ENCODE results near the gene PARD6G. TPM values are rescaled to one million over a fixed set of nuclear protein-coding genes. Genes with fewer than 3 reads are reported as not detected.

PARD6G gene
- total and polyA plus RNA-seq, 2 experiments from 2014 or later: 6.9 to 18.5 TPM

GRCh38 chr18:80244167-80244566, 3.1 kb downstream of the PARD6G start:
- no peak overlapping the region for H3K27ac ChIP-seq (ENCODE audit: low read depth)
- DNase-seq (ENCODE audit: low spot score) (no peak), ATAC-seq (no peak)
- Mint-ChIP-seq H3K27me3 (ENCODE audit: insufficient read depth, low read depth, poor library complexity) (peaks cover 9% of the 10 kb centered on the region), H3K4me1 (peaks cover 15% of the 10 kb centered on the region; the same call in 2 of the 3 replicates), H3K9me3 (no peaks in the 10 kb centered on the region), H3K27ac (no peak overlapping the region), H3K36me3 (ENCODE audit: low read depth) (no peaks in the 10 kb centered on the region), H3K4me3 (no peak overlapping the region)
- H3K36me3 ChIP-seq (ENCODE audit: insufficient read depth): no peaks in the 10 kb centered on the region
- H3K4me1 ChIP-seq (ENCODE audit: insufficient read depth): no peaks in the 10 kb centered on the region
- no peak overlapping the region for H2AFZ ChIP-seq
- H3K4me2 ChIP-seq: no peak overlapping the region
- H3K4me3 ChIP-seq: no peak overlapping the region
- H3K79me2 ChIP-seq (replicated peaks; ENCODE audit: insufficient read depth): peaks cover 3% of the 10 kb centered on the region; the same call in 1 of the 2 replicates
- TF ChIP-seq JUNB (IDR thresholded peaks at IDR 0.05; ENCODE audit: unreplicated experiment): no peak
- peaks cover 12% of the 10 kb centered on the region for H3K27me3 ChIP-seq (ENCODE audit: insufficient read depth)
- no peaks in the 10 kb centered on the region for H3F3A ChIP-seq (replicated peaks; ENCODE audit: low read depth)
- H3K9me2 ChIP-seq (ENCODE audit: insufficient read depth): no peaks in the 10 kb centered on the region
- peaks cover 7% of the 10 kb centered on the region; the same call in 1 of the 2 replicates for H4K20me1 ChIP-seq (replicated peaks; ENCODE audit: insufficient read depth)

- Mint-ChIP-seq H3K9me3 (0 out of 3 replicates have a peak, but pooled peaks cover under 1% of the 10 kb centered on the region), H3K4me1 (peaks cover 15% of the 10 kb centered on the region; the same call in 2 of the 3 replicates), H3K36me3 (ENCODE audit: low read depth) (0 out of 3 replicates have a peak, but pooled peaks cover 1% of the 10 kb centered on the region), H3K27ac (no peak overlapping the region), H3K27me3 (ENCODE audit: insufficient read depth, low read depth, poor library complexity) (peaks cover 9% of the 10 kb centered on the region), H3K4me3 (no peak overlapping the region)
- no peak for DNase-seq (ENCODE audit: low spot score)
- Histone ChIP-seq H3K4me2 (no peak overlapping the region), H3F3A (replicated peaks; ENCODE audit: low read depth) (no peaks in the 10 kb centered on the region), H4K20me1 (replicated peaks; ENCODE audit: insufficient read depth) (peaks cover 7% of the 10 kb centered on the region; the same call in 1 of the 2 replicates), H3K27me3 (ENCODE audit: insufficient read depth) (peaks cover 11% of the 10 kb centered on the region), H3K4me3 (no peak overlapping the region), H3K27ac (ENCODE audit: low read depth) (no peak overlapping the region), H3K36me3 (ENCODE audit: insufficient read depth) (no peaks in the 10 kb centered on the region), H3K4me1 (ENCODE audit: insufficient read depth) (no peaks in the 10 kb centered on the region), H3K9me2 (ENCODE audit: insufficient read depth) (no peaks in the 10 kb centered on the region), H3K79me2 (replicated peaks; ENCODE audit: insufficient read depth) (peaks cover 5% of the 10 kb centered on the region; the same call in 1 of the 2 replicates), H2AFZ (no peak overlapping the region)
- no peak for ATAC-seq
- TF ChIP-seq CTCF (conservative IDR thresholded peaks at IDR 0.05; ENCODE audit: low read depth in 2 of 2): no peak
- no peak for TF ChIP-seq ETS1 (IDR thresholded peaks at IDR 0.05)
- no peak for TF ChIP-seq POLR2AphosphoS5 (IDR thresholded peaks at IDR 0.05; ENCODE audit: low read depth)
- no peak for TF ChIP-seq STAT1 (IDR thresholded peaks at IDR 0.05; ENCODE audit: unreplicated experiment)
- no peak for TF ChIP-seq ZNF331 (CRISPR knock-in tag; IDR thresholded peaks at IDR 0.05; ENCODE audit: low read depth)
- TF ChIP-seq EZH2phosphoT487 (IDR thresholded peaks at IDR 0.05; ENCODE audit: unreplicated experiment): no peak
- TF ChIP-seq JUNB (IDR thresholded peaks at IDR 0.05; ENCODE audit: unreplicated experiment): no peak
- no peak for TF ChIP-seq ZNF114 (CRISPR knock-in tag; IDR thresholded peaks at IDR 0.05)
Observed at GRCh38 chr18:80243204-80243603, 4.1 kb downstream of the PARD6G start.
